ENCODE data around the gene MORN5.

The MORN5 gene

DNA sequence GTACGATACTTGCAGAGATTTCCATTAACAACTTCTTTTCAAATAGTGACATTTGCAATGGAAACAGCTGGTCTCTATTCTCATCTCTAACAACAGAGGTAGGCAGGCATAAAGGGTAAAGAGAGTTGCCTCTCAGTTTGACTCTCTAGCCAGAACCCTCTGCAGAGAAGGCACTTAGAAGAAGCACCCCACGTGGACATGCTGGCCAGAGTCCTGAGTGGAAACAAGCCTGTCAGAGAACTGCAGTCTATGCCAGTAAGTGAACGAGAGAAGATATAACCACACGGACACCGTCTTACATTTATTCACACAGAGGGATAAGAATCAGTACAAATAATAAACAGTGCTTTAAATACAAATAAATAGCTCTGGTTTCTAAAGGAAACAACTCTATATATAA, 80.0 kb downstream of the MORN5 start:
- no peak for DNase-seq

DNA sequence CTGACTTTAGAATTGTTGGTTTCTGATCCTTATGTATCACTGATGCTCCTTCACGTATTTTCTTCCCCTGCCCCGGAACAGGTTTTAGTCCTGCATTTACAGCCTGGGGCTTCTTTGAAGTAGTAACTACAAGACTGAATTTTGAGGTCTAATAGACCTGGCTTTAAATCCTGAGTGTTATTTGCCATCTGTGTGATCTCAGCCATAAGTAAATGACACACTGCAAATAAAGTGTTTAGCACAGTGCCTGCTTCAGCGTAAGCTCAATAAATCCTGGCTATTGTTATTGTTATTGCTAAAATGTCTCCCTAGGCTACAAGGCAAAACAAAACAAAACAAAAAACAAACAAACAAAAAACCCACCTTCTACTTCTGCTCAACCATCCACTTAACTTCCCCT, 84.6 kb downstream of the MORN5 start:
- no peak for DNase-seq

- no peak for DNase-seq
Observed at GRCh38 chr9:122246666-122247065, 87.0 kb downstream of the MORN5 start.

GRCh38 chr9:122248448-122248865, 88.7 kb downstream of the MORN5 start:
- no peak for DNase-seq
